ENCODE data around the gene UTP11.
"Not testable (repeated sequence)": the region's sequence is repeated elsewhere in the genome, so short reads cannot be mapped to it uniquely, and the experiment has no call there.

UTP11 gene

DNA sequence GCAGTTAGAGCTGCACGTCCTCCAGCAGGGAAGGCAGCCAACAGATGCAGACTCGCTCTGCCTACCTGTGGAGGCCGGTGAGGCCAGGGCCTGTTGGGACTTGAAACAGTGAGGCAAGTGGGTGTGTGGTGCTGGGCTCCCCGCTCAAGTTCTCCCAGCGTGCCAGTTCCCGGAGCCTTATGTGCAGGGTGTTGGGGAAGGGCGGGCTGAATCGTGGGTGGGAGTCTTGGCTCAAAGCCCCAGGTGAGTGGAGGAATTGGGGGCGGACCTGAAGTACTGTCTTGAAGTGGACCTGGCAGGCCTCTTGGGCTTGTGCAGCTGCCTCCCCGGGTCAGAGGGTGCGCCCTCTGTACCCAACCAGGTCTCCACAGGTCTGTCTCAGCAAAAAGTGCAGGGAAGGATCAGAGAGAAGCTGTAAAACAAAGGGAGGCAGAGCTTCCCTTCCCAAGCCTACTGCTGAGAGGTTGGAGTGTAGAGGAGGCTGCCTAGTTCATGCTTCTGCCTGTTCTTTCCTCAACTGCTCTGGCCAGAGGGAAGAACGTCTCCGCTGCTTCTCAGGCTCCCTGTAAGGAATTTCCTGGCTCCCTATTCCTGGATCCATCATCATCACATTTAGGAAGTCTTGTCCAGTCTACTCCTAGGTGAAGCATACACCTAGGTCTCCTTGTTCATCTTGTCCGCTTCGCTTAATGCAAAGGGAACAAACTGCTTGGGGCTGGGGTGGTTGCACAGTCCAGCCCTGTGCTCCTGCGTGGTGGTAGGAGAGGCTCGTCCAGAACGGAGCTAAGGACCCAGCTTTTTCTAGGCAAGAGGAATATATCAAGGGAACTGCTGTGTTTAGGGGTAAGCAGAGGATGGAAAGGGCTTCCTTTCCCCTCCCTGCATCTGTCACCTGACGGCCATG is 14.9 kb downstream of the UTP11 start:
- no peak for DNase-seq (ENCODE audit: low spot score)

DNA sequence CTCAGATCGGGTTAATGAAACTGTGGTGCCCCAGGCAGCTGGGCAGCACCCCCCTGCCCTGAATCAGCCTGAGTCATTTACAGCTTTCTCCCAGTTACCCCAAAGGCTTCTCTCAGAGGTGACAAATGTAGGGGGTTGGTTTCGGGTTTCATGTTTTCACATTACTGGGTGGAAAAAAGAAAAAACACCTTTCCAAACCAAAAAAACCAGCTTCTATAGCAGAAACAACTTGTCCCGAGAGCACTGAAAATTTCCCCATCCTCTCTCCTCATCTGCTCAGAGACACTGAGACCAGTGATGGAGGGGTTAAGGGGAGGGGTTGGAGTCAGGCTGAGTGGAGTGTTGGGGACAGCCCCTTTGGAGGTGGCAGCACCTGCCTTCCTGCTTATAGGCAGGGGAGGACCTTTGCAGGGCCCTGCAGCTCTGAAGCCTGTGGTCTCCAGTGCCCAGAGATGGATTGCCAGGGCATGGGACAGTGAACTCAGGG is 15.6 kb downstream of the UTP11 start:
- DNase-seq (ENCODE audit: low spot score), result no peak

DNA sequence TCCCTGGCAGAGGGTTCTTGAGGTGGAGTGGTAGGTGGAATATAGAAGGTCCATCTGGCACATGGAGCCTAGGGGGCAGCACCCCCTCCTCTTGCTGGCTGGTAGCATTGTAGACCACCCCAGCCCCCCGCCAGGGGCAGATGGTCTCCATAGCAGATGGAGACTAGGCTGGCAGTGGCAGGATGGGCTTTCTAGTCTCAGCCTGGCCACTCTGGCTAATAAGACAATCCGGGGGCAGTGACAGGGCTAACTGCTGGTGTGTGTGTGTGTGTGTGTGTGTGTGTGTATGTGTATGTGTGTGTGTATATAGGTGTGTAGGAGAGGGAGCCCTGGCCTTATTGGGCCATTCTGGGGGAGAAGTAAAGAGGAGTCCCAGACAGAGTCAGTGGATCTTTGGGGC is 16.1 kb downstream of the UTP11 start:
- no peak for DNase-seq (ENCODE audit: low spot score)

DNA sequence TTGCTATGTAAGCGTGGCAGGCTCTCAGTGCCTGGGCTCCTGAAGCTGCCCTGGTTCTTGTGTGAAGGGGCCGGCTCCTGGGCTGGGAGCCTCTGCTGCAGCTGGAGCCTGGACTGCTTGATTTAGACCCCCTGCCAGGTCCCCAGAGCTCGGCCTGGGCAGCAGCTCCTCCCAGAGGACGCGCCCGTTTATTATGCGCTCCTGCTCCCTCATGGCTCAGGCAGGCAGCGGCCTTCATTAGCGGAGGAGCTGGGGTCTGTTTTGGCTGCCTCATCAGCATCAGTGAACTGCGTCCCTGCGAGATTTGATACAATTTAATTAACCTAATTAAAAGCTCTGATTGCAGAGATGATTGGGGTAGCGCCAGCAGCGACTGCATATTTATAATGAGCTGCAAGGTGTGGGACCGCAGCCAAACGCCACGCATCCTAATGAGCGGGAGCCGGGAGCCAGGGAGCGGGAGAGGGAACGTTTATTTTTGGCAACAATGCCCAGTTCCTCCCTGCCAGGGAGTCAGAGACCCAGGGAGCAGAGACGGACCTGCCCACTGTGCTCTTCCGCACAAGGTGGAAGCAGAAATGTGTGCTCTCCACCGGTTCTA is 16.6 kb downstream of the UTP11 start:
- no peak for DNase-seq (ENCODE audit: low spot score)

DNA sequence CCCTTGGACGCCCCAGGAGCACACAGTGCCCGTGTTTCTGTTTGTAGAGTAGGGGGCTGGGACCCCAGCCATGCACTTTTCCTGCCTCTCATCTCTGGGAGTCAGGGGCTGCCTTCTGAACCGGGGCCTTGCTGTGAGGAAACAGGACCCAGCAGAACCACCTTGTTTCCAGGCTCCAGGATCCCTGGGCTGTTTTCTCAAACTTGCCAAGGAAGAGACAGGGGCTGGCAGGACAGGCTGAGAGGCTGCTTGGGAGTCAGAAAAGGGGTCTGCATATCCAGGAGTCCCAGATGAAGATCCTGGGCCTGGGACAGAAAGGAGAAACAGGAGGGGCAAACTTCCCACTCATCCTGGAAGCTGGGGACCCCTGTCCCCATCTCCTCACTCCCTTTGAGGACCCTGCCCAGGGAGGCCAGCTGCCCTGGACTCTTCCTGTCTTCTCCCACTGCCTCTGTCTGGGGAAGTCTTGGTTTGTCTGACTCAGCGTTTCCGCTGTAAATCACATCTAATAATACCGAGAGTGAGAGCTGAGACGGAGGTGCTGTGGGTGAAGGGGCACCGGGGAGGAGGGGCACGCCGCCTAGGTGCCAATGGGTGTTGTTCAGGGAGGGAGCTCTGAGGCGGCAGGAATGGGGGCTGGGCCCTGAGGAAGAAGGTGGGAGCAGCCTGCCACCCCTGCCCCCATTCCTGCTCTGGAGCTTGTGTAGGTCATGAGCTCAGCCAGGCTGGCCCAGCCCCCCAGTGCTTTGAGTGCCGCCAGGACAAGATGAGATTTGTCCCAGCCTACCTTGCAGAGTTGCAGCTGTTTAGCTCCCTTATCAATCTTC is 17.4 kb downstream of the UTP11 start:
- DNase-seq (ENCODE audit: low spot score), result no peak

DNA sequence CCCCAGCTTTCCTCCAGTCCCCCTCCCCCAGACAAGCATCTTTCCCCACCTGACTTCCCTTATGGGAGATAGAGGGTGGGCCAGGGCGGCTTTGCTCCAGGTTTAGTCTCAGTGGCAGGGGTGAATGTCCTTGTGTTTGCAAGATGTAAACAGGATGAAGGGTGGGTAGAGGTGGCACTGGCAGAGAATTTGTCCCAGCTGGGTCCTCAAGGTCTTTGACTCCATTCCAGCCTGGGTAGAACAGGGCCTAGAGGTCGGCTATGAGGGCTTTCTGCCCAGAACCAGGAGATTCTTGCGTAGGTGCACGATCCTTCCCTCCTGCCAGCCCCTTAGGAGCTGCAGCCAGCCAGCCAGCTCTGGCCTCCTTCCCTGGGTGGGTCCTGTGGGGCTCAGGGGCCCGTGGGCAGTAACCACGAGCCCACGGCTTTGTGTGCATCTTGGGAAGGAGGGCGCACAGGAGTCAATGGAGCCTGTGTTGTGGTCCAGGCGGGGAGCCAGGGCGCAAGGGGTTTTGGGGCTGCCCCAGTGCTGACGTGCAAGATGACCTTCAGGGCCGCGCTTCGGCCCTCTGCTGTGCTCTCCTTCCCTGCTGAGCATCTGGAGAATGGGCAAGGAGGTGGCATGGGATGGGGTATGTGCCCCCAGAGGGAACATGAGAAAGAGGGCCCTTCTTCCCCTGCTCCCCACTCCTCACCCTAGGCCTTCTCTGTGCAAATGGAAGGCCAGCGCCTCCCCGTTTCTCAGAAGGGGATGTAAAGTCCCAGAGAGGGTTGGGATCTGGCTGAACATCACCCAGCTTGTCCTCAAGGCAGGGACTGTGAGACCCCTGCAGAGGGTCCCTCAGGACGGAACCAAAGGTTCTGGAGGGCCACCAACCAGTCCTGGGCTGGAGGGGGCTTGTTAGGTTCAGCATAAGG is 18.3 kb downstream of the UTP11 start:
- DNase-seq (ENCODE audit: low spot score), result no peak

DNA sequence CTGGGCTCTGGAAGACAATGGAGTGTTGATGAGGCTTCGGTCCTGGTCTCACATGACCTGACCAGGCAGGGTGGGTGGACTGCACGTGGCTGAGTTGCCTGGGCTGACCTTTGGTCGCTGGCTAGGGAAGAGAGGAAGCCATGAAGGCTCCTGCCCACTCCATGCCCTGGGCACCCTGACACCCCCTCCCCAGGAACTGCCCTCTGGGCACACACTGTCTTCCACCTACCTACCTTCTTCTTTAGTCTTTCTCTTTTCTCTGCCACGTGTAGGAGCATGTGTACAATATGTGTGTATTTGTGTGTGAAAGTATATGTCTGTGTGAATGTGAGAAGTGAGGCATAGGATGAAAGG is 19.0 kb downstream of the UTP11 start:
- DNase-seq (ENCODE audit: low spot score), result no peak

DNA sequence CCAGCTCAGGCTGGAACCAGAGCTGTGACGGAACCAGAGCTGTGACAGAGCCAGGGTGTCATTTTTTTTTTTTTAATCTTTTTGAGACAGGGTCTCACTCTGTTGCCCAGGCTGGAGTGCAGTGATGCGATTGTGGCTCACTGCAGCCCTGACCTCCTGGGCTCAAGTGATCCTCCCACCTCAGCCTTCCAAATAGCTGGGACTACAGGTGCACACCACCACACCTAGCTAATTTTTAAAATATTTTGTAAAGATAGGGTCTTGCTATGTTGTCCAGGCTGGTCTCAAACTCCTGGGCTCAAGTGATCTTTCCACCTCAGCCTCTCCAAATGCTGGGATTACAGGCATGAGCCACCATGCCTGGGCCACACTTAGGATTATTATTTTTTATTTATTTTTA is 20.5 kb downstream of the UTP11 start:
- not testable (repeated sequence) for DNase-seq (ENCODE audit: low spot score)

DNA sequence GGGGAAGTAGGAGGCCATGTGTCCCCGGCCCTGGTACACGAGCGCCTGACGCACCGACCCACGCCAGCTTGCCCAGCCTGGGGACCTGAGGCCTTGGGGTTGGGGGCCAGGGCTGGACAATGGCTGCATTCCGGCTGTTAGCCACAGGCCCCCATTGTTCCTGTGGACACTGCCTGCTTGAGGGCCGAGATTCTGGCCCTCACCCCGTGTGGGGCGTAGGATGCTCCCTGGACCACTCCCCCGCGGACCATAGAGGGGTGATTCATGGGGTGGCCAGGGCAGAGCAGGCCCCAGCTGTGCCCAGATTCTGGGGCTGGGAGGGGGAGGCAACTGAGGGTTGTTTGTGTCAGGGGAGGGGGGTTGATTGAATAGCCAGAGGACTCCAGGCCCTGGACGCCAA is 22.3 kb downstream of the UTP11 start:
- no peak for DNase-seq (ENCODE audit: low spot score)

DNA sequence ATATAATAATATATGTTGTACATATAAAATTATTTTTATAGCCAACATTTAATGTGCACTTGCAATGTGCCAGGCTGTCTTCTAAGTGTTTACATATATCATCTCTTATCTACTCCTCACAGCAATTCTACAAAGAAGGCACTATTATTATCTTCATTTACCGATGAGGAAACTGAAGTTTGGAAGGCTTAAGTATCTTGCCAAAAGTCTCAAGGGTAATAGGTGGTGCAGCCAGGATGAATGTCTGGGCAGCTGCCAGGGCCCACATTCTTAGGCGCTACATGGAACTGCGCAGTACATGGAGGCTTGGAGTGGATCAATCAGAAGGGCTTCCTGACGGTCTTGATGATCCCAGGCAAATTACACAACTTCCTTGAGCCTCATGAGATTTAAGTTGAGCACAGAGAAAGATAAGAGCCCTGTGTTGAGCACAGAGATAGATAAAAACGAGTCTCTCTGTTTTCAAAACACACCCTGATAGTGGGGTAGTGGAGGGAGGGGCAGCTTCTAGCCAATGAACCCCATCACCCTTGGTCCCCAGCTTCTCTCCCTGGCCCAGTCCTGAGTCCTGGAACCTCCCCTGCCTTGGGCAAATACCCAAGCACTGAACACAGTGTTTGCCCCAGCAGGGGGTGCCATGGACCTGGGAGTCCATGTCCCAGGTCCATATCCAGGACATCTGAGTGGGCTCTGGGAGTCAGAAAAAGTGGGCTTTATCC is 24.8 kb downstream of the UTP11 start:
- DNase-seq (ENCODE audit: low spot score), result no peak

DNA sequence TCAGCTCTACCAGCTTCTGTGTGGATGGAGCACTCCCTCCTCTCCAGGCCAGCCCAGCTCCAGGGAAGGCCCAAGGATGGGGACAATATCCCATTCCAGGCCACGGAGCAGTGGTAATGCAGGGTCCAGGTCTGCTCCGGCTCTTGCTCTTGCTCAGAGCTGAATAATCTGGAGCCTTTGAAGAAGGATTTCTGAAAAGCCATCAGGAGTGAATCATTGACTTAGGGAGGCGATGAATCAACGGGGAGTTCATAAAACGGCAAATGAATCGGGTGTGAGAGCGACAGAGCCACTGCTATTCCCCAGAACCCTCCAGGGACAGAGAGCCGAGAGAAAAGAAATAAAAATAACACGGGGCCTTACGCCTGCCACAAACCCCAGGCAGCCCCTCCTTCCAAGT is 26.3 kb downstream of the UTP11 start:
- DNase-seq (ENCODE audit: low spot score), result no peak

DNA sequence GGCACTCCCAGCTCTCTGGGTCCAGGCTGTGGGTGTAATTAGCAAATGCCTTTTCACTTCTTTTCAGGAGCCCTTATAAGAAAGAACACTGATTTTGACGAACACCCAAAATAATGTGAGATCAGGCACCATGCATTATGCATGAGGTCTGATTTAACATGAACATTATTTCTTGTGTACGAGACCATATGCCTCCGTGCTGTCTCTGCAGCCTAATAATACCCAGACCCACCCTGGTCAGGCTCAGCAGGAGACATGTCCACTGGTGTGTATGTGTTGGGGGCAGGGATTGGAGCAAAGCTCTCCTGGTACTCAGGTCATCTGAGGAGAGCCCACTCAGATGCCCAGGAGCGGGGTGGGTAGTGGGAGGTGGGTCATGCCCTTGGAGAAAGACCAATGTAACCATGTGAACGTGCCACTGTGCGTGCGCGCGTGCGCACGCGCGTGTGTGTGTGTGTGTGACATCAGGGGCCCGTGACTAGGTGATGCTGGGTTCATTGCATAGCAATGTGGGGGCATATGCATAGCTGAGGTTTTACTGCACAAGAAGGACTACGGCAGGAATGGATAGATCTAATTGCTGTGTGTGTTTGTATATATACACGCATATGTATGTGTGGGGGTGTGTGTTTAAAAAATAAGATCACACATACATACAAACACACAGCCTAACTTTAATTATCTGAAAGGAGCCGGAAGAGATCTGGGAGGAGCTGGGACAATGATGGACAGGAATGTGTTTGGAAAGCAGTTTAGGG is 27.0 kb downstream of the UTP11 start:
- no peak for DNase-seq (ENCODE audit: low spot score)

DNA sequence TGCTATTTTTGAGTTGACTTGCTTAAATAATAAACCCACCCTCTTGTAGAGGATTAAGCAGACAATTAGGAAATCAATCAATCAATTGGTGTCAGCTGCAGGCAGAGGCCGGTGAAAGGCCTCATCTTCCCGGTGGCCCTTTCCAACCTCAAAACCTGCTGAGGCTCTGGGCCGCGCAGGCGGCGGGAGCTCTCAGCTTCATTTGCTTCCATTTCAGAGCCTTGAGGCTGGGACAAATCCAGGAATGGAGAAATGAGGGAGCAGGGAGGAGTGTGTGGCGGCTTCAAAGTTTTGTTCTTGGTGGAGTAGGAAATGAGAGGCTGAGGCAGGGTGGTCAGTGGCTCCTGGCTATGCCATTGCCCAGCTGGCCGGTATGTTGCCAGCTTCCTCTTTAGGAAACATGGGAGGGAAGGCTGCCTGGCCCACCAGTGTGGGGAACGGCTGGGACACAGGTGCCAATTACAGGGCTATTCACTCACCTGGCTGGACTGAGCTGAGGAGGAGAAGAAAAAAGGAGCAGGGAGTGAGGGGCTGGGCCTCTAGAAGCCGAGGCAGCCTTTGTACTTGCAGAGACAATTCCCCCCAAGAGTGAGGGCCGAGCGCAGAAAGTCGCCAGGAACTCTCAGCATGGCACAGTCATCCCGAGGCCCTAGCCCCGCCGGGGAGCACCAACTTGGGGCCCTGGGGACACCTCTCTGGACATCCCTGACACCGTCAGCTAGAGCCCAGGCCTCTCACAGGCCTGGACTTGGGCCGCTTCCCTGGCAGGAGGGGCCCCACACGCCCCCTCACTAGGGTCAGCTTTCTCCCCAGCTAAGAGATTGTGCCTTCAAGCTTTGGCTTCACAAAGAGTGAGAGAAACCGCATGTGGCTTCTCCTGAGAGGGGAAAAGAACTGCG is 29.7 kb downstream of the UTP11 start:
- DNase-seq (ENCODE audit: low spot score), result no peak

DNA sequence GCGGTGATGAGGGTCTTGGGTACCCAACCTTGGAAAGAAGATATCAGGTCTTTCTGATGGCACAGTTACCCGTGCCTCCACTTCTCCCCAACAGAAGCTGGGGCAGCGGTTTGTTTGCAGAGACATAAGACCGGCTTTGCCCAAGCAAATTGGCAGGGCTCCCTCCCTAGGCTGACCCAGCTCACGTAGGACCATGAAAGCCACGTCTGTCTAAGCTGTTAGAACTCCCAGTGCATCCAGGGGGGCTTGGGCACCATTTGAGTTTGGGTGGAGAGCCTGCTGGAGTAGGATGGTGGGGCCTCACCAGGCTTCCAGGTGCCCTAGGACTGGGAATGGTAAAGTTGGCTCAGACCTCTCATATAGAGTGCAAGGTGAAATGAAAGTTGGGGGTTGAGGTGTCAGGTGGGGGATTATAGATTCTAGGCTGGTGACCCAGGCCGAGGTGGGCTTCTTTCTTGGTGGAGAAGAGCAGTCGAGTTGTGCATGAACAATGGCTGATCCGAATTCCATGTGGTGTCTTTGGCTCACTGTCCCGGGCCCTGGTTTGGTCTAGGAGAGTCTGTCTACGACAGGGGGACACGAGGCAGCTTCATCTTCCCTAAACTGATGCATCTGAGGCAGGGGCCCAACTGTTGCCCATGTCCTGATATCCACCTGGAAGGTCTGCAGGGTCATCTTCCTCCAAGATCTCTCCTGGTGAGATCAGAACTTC is 30.7 kb downstream of the UTP11 start:
- no peak for DNase-seq (ENCODE audit: low spot score)

DNA sequence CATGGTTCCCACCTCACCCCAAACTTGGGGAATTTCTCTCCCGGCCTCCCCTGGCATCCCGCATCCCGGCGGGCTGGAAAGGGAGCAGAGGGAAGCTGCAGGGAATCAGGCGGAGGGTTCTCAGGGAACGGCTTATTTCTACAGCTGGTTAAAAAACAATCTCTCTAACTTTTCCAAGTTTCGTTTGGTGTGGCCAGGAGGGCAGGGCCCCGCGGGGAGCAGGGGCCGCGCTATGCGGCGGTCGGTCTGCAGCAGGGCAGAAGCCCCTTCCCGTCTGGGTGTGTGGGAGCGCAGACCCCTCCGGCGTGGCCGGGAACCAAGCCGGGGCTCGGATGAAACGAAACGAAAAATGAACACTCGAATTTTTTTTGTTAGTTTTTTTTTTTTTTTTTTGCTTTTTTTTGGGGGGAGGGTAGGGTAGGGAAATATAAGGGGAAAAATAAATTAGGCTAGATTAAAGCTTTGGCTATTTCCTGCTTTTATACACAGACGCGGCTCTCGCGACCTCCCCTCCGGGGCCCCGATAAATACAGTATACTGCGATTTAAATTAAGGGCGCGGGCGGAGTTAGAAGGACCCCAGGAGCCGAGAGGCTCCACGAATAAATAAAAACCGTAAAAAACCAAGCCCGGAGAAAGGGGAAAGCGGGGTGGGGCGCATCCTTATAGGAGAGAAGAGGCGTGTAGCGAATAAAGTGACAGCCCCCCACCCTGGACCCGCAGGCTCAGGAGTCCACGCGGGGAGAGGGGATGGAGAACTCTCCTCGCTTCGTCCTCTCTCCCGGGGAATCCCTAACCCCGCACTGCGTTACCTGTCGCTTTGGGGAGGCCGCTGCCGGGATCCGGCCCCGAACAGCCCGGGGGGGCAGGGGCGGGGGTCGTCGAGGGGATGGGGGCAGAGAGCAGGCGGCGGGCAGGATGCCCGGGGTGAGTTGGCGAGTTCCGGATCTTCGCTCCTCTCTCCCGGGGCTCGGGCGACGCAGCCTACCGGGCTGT is 32.0 kb downstream of the UTP11 start:
- no peak for DNase-seq (ENCODE audit: low spot score)

DNA sequence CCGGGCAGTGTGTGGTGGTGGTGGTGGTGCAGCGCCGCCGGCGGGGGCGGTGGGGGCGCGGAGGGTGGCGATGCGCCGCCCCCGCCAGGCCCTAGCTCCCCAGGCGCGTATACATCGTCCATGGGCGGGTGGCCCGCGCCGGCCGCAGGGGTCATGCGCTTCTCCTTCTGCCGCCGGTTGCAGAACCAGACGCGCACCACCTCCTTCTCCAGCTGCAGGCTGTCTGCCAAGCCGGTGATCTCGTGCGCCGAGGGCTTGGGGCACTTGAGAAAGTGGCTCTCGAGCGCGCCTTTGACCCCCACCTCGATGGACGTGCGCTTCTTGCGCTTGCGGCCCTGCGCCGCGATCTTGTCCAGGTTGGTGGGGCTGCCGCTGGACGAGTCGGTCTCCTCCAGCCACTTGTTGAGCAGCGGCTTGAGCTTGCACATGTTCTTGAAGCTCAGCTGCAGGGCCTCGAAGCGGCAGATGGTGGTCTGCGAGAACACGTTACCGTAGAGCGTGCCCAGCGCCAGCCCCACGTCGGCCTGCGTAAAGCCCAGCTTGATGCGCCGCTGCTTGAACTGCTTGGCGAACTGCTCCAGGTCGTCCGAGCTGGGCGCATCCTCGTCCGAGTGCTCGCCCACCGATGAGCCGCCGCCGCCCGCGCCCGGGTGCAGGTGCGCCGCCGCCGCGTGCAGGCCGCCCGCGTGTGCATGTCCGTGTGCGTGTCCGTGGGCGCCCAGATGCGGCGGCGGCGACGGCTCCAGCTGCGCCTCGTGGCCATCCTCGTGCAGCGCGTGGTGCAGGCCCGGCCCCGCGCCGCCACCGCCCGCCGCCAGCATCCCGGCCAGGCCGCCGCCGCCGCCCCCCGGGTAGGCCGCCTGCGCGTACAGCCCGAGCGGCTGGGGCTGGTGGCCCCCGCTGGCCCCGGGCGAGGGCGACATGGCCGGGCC is 33.1 kb downstream of the UTP11 start:
- peak; percentile 8 for DNase-seq (ENCODE audit: low spot score)
